Suprapubic skin (tissue), 4 donors: Measurements from ENCODE around the gene FAM24B.

Experiments
- EP300 ChIP-seq: sonication (generic); formaldehyde crosslinking; IDR thresholded peaks from one replicate; pipeline ENCODE4 v1.6.1; 2017; ENCODE audit warnings: antibody characterized with exemption
- POLR2AphosphoS5 ChIP-seq, 3 donors: sonication (generic); formaldehyde crosslinking; IDR thresholded peaks; one replicate each; pipeline ENCODE4 v1.6.1; 2017; ENCODE audit warnings: antibody characterized with exemption in 3 of 3
- TF ChIP-seq, protein P1 (sequence below), 2 donors: fragments of 200-600 bp in 1 of 2; fragments of 450-650 bp in 1 of 2; sonication (generic) in 1 of 2; IDR thresholded peaks; one replicate each; pipeline ENCODE4 v1.5.1; 2016 to 2019; ENCODE audit warnings: antibody characterized with exemption in 2 of 2, mild to moderate bottlenecking in 1 of 2, moderate library complexity in 1 of 2

DNA sequence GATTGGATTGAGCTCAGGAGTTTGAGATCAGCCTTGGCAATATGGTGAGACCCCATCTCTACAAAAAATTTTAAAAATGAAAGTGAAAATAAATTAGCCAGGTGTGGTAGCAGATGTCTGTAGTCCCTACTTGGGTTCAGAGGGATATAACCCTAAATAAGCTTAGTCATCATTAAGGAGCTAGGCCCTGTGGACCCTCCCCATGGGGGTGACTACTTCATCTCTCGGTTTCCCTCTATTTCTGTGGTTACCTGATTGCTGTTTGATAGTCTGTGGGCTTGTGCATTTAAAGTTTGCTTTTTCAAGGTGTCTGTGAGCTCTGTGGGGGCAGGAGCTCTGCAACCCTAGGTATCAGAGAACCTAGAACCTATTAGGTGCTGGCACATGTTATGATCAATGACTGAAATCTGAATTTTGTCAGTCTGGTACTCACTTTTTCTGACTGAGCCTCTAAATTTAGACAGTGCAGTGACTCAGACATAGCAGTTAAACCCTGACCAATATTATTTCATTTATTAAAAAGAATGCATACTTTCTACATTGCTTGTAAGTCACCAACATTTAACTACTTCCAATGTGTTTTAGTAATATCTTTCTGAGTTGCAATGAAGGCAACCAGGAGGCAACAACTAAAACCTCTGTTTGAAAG lies 25.6 kb downstream of the FAM24B start:
- TF ChIP-seq, protein P1, sequence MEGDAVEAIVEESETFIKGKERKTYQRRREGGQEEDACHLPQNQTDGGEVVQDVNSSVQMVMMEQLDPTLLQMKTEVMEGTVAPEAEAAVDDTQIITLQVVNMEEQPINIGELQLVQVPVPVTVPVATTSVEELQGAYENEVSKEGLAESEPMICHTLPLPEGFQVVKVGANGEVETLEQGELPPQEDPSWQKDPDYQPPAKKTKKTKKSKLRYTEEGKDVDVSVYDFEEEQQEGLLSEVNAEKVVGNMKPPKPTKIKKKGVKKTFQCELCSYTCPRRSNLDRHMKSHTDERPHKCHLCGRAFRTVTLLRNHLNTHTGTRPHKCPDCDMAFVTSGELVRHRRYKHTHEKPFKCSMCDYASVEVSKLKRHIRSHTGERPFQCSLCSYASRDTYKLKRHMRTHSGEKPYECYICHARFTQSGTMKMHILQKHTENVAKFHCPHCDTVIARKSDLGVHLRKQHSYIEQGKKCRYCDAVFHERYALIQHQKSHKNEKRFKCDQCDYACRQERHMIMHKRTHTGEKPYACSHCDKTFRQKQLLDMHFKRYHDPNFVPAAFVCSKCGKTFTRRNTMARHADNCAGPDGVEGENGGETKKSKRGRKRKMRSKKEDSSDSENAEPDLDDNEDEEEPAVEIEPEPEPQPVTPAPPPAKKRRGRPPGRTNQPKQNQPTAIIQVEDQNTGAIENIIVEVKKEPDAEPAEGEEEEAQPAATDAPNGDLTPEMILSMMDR (IDR thresholded peaks at IDR 0.05), result no peak
- no peak for TF ChIP-seq POLR2AphosphoS5 (IDR thresholded peaks at IDR 0.05)
- no peak for TF ChIP-seq EP300
